ENCODE measurements around the gene RAMP1.

GRCh38 chr2:237915576-237915975 lies 56.2 kb downstream of the RAMP1 start:
- no peak for TF ChIP-seq CTCF (conservative IDR thresholded peaks at IDR 0.05; ENCODE audit: low read length)
- no peak for TF ChIP-seq EZH2phosphoT487 (IDR thresholded peaks at IDR 0.05; ENCODE audit: borderline replicate concordance)
